Measurements from ENCODE around the gene DACT1.

Gene DACT1

DNA sequence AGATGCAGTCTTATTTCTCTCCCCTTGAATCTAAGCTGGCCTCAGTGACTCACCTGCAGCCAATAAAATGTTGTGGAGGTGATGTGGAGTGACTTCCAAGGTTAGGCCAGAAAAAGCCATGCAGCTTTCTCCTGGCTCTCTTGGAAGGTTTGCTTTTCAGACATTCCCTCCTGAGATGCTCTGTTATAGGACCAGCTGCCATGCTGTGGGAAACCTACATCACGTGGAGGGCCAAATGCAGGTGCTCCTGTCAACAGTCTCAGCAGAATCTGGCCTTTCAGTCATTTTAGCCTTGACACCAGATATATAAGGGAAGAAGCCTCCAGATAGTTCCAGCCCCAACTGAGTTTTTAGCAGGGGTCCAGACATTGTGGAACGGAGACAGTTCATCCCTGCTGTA, 38.1 kb upstream of the DACT1 start:
- in situ Hi-C loops (cut with MboI; ENCODE audit: low sequenced_read_pairs, unreplicated experiment): no loop called here
- TF ChIP-seq, protein P1, sequence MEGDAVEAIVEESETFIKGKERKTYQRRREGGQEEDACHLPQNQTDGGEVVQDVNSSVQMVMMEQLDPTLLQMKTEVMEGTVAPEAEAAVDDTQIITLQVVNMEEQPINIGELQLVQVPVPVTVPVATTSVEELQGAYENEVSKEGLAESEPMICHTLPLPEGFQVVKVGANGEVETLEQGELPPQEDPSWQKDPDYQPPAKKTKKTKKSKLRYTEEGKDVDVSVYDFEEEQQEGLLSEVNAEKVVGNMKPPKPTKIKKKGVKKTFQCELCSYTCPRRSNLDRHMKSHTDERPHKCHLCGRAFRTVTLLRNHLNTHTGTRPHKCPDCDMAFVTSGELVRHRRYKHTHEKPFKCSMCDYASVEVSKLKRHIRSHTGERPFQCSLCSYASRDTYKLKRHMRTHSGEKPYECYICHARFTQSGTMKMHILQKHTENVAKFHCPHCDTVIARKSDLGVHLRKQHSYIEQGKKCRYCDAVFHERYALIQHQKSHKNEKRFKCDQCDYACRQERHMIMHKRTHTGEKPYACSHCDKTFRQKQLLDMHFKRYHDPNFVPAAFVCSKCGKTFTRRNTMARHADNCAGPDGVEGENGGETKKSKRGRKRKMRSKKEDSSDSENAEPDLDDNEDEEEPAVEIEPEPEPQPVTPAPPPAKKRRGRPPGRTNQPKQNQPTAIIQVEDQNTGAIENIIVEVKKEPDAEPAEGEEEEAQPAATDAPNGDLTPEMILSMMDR (IDR thresholded peaks at IDR 0.05; ENCODE audit: borderline replicate concordance, control extremely low read depth, extremely low read depth, insufficient read depth, missing control alignments): no peak
- DNase-seq (ENCODE audit: low spot score): no peak

DNA sequence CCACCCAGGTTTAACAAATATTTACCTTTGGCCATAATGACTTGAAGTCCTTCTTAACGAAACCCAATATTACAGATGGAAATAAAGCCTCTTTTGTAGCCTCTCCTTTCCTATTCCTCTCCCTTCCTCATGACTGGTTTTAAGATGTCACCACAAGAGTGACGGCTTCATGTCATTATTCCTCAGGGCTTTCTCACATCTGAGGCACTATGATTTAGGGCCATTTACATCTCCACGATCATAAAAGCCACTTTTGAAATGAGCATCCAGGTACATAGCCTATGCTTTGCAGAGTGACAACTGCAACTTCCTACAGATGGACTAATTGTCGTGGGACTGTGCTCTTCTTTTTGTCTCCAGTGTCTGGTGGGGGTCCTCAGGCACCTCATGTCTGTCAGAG, 32.3 kb upstream of the DACT1 start:
- in situ Hi-C loops (cut with MboI; ENCODE audit: low sequenced_read_pairs, unreplicated experiment): no loop called here
- TF ChIP-seq, protein P1 (IDR thresholded peaks at IDR 0.05; ENCODE audit: borderline replicate concordance, control extremely low read depth, extremely low read depth, insufficient read depth, missing control alignments): no peak
- no peak for DNase-seq (ENCODE audit: low spot score)

DNA sequence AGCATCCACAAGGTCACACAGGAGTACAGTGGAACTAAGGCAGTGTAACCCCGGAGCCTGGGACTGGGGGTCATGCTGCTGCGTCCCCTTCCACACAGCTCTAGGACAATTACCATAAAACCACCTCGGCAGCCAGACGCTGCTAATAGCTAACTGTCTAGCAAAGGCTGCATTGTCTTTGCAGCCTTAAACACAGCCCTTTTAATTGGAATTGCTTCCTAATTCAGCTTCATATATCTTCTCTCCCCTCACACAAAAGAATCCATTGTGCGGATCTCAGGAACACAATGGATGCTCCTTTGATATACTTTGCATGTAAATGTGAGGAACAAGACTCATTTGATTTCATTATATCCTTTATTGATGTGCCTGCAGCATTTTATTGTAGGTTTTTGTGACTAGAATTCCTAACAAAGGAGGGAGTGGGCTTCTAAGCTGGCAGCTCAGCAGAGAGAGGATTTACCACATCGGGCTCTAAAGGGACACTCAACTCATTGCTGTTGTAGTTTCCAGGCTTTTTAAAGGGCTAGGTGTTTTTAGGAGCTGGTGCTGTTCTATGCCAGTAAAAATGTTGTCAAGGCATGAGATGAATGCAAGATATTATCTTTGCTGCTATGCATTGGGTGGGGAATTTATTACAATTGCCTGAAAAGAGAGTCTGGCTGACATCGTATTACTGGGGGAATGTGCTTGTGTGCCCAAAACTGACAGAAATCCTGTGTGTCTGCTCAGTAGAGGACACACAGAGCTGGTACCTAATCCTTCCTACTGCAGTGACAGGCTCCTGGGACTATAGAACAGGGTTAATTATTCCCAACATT, 30.4 kb upstream of the DACT1 start:
- in situ Hi-C loops (cut with MboI; ENCODE audit: low sequenced_read_pairs, unreplicated experiment): no loop called here
- no peak for DNase-seq (ENCODE audit: low spot score)
- TF ChIP-seq, protein P1 (IDR thresholded peaks at IDR 0.05; ENCODE audit: borderline replicate concordance, control extremely low read depth, extremely low read depth, insufficient read depth, missing control alignments): no peak

DNA sequence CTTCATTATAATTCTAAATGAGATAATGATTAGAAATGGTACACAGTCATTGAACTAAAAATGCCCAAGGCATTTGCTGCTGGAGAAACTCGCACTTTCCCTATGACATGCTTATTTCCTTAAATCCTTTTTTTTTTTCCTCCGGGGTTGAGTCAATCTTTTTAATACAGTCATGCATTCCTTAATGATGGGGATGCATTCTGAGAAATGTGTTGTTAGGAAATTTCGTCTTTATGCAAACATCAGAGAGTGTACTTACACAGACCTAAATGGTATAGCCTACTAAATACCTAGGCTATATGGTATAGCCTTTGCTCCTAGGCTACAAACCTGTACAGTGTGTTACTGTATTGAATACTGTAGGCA, 29.8 kb upstream of the DACT1 start:
- in situ Hi-C loops (cut with MboI; ENCODE audit: low sequenced_read_pairs, unreplicated experiment): no loop called here
- DNase-seq (ENCODE audit: low spot score): no peak
- TF ChIP-seq, protein P1 (IDR thresholded peaks at IDR 0.05; ENCODE audit: borderline replicate concordance, control extremely low read depth, extremely low read depth, insufficient read depth, missing control alignments): no peak

DNA sequence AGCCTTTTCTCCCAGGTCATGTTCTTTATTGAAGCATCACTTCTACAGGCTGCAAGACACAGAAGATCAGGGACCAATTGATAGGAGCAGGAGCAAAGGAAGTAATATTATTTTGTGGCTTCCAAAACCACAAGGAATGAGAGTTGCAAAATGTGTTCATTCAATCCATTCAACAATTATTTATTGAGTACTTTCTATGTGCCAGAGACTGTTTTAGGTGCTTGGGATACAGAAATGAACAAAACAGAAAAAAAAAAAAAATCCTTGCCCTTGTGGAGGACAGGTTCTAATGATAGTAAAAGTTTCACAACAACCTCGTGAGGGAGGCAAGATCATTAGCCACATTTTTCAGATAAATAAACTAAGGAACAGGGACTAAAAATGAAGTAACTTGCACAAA, 20.1 kb upstream of the DACT1 start:
- in situ Hi-C loops (cut with MboI; ENCODE audit: low sequenced_read_pairs, unreplicated experiment): no loop called here
- TF ChIP-seq, protein P1 (IDR thresholded peaks at IDR 0.05; ENCODE audit: borderline replicate concordance, control extremely low read depth, extremely low read depth, insufficient read depth, missing control alignments): no peak
- DNase-seq (ENCODE audit: low spot score): no peak

DNA sequence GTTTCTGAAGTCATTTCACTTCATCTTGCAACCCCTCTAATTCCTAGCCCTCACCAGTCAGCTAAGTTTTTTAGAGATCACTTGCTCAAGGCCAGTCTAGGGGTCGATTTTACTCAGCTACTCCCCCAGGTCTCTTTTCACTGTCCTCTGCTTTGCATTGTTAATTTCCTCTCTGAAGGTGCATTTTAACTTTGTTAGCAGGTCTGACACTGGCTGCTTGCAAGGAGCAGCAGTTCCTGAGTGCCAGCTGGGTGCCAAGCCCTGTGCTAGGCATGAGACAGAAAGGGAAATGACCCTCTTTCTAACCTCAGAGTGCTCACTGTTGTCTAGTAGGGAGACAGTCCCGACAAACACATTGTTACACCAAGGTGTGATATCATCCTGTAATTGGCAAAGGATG, 17.8 kb upstream of the DACT1 start:
- in situ Hi-C loops (cut with MboI; ENCODE audit: low sequenced_read_pairs, unreplicated experiment): no loop called here
- TF ChIP-seq, protein P1 (IDR thresholded peaks at IDR 0.05; ENCODE audit: borderline replicate concordance, control extremely low read depth, extremely low read depth, insufficient read depth, missing control alignments): no peak
- no peak for DNase-seq (ENCODE audit: low spot score)

Measured in GM13976 (cell line).